Stomach (tissue), 19 donors: Measurements from ENCODE around the gene ZNG1A. TPM values are rescaled to one million over a fixed set of nuclear protein-coding genes. Genes with fewer than 3 reads are reported as not detected.
"Not testable (repeated sequence)": the region's sequence is repeated elsewhere in the genome, so short reads cannot be mapped to it uniquely, and the experiment has no call there.

Experiments
- DNase-seq, 2 donors: peaks; one replicate each; pipeline versions ENCODE4 v3.0.0 to v3.0.0-alpha.2; 2013 to 2019
- H3K27ac ChIP-seq, 5 donors: fragments of 200-600 bp in 4 of 5; sonication (generic) in 4 of 5; one replicate each; pipeline ENCODE4 v1.5.1; 2013 to 2019; ENCODE audit warnings: mild to moderate bottlenecking in 1 of 5, moderate library complexity in 1 of 5
- H3K27me3 ChIP-seq, 3 donors: fragments of 200-600 bp; sonication (generic); one replicate each; pipeline ENCODE4 v1.5.1; 2017 to 2019; ENCODE audit warnings: mixed run types in 1 of 3
- H3K36me3 ChIP-seq, 4 donors: fragments of 200-600 bp; sonication (generic); 1 replicate in 3 of 4; 2 replicates in 1 of 4; pipeline ENCODE4 v1.5.1; 2016 to 2019
- H3K4me1 ChIP-seq, 4 donors: fragments of 200-600 bp; sonication (generic); one replicate each; pipeline ENCODE4 v1.5.1; 2016 to 2019
- H3K4me3 ChIP-seq, 4 donors: fragments of 200-600 bp; sonication (generic) in 3 of 4; one replicate each; pipeline ENCODE4 v1.5.1; 2016 to 2019; ENCODE audit warnings: mild to moderate bottlenecking in 1 of 4
- H3K9me3 ChIP-seq, 4 donors: fragments of 200-600 bp; sonication (generic); one replicate each; pipeline ENCODE4 v1.5.1; 2016 to 2019
- EP300 ChIP-seq: sonication (generic); formaldehyde crosslinking; IDR thresholded peaks from one replicate; pipeline ENCODE4 v1.6.1; 2017; ENCODE audit warnings: antibody characterized with exemption
- POLR2A ChIP-seq, 4 donors: fragments of 450-650 bp; IDR thresholded peaks; one replicate each; pipeline ENCODE4 v1.6.1; 2016; ENCODE audit warnings: antibody characterized with exemption in 4 of 4, control low read depth in 2 of 4, mild to moderate bottlenecking in 1 of 4, moderate library complexity in 1 of 4
- POLR2AphosphoS5 ChIP-seq, 3 donors: sonication (generic); formaldehyde crosslinking; IDR thresholded peaks; one replicate each; pipeline ENCODE4 v1.6.1; 2016; ENCODE audit warnings: antibody characterized with exemption in 3 of 3
- WGBS, 5 donors: extraction: QIAGEN DNeasy Blood & Tissue Kit in 3 of 5; methylation state at CpG; one replicate each; pipeline versions ENCODE4 v1.1.5 to v1.1.7; 2013 to 2018; 5-methylcytosine and 5-hydroxymethylcytosine counted together
- intact Hi-C: fragments of 100-400 bp; cut with DNase I; formaldehyde crosslinking; loops from one replicate; pipeline ENCODE4 v1.15.1; 2023; ENCODE audit warnings: low total_unique reads
- long read RNA-seq, 10 donors: transcript quantifications; one replicate each; lab custom pipeline, GENCODE V29; 2026
- polyA plus RNA-seq, 3 donors: library from polyadenylated mRNA; stranded (reverse); fragments of 200-250 nt; gene quantifications; one replicate each; pipeline ENCODE4 v1.2.3, GENCODE V29; 2013
- total RNA-seq, 5 donors: library from RNA; depleted of rRNA; stranded (reverse); fragments of >200 nt; gene quantifications; one replicate each; pipeline versions ENCODE4 v1.1.0 to v1.2.3, GENCODE V29; 2014 to 2016
- TF ChIP-seq, protein P1 (sequence below), 7 experiments: fragments of 450-650 bp in 4 of 7; fragments of 200-600 bp in 3 of 7; sonication (generic) in 3 of 7; IDR thresholded peaks; one replicate each; pipeline ENCODE4 v1.5.1; 2016 to 2019; ENCODE audit warnings: antibody characterized with exemption in 7 of 7, control low read depth in 2 of 7, mild to moderate bottlenecking in 1 of 7
- donor health status: healthy with polysubstance abuse.
- donor health status: Bipolar disorder and iron deficiency.
- donor health status: healthy.

Gene ZNG1A
- total RNA-seq (10 to 100 TPM in 4 of 5 donors, 1 to 10 TPM in 1; 9.3 to 59.7 (median 28.1) TPM), polyA plus RNA-seq (10 to 100 TPM; 29.4 to 43.8 (median 34.7) TPM)
- long read RNA-seq, donor 1, partial matches to known transcripts: 5 of 14 reads
- long read RNA-seq, donor 1, other reads (novel, unspliced or antisense): 0 of 14 reads
- long read RNA-seq, donor 2, transcript CBWD1-202 (15 exons, 1,706 nt): major isoform, 10 of 14 reads
- long read RNA-seq, donor 2, partial matches to known transcripts: 0 of 14 reads
- long read RNA-seq, donor 2, other reads (novel, unspliced or antisense): 0 of 14 reads
- long read RNA-seq, donor 3, transcript CBWD1-202 (15 exons, 1,706 nt): major isoform, 5 of 17 reads
- long read RNA-seq, donor 3, partial matches to known transcripts: 9 of 17 reads
- long read RNA-seq, donor 3, other reads (novel, unspliced or antisense): 0 of 17 reads
- long read RNA-seq, donor 4, partial matches to known transcripts: 0 of 4 reads
- long read RNA-seq, donor 4, other reads (novel, unspliced or antisense): 0 of 4 reads
- long read RNA-seq, donor 5, partial matches to known transcripts: 5 of 14 reads
- long read RNA-seq, donor 5, other reads (novel, unspliced or antisense): 0 of 14 reads
- long read RNA-seq, donor 6, transcript CBWD1-201 (16 exons, 1,771 nt): minor isoform, 8 of 71 reads
- long read RNA-seq, donor 6, transcript CBWD1-206 (3 exons, 1,731 nt): minor isoform, 7 of 71 reads
- long read RNA-seq, donor 6, transcript CBWD1-202 (15 exons, 1,706 nt): major isoform, 25 of 71 reads
- long read RNA-seq, donor 6, partial matches to known transcripts: 26 of 71 reads
- long read RNA-seq, donor 6, other reads (novel, unspliced or antisense): 0 of 71 reads
- long read RNA-seq, donor 7, transcript CBWD1-206 (3 exons, 1,731 nt): minor isoform, 5 of 19 reads
- long read RNA-seq, donor 7, transcript CBWD1-202 (15 exons, 1,706 nt): major isoform, 6 of 19 reads
- long read RNA-seq, donor 7, partial matches to known transcripts: 6 of 19 reads
- long read RNA-seq, donor 7, other reads (novel, unspliced or antisense): 0 of 19 reads
- long read RNA-seq, donor 8, transcript CBWD1-202 (15 exons, 1,706 nt): major isoform, 10 of 23 reads
- long read RNA-seq, donor 8, partial matches to known transcripts: 9 of 23 reads
- long read RNA-seq, donor 8, other reads (novel, unspliced or antisense): 0 of 23 reads
- long read RNA-seq, donor 9, transcript CBWD1-206 (3 exons, 1,731 nt): minor isoform, 5 of 20 reads
- long read RNA-seq, donor 9, transcript CBWD1-202 (15 exons, 1,706 nt): major isoform, 6 of 20 reads
- long read RNA-seq, donor 9, partial matches to known transcripts: 5 of 20 reads
- long read RNA-seq, donor 9, other reads (novel, unspliced or antisense): 0 of 20 reads
- long read RNA-seq, donor 10, partial matches to known transcripts: 0 of 3 reads
- long read RNA-seq, donor 10, other reads (novel, unspliced or antisense): 0 of 3 reads

DNA sequence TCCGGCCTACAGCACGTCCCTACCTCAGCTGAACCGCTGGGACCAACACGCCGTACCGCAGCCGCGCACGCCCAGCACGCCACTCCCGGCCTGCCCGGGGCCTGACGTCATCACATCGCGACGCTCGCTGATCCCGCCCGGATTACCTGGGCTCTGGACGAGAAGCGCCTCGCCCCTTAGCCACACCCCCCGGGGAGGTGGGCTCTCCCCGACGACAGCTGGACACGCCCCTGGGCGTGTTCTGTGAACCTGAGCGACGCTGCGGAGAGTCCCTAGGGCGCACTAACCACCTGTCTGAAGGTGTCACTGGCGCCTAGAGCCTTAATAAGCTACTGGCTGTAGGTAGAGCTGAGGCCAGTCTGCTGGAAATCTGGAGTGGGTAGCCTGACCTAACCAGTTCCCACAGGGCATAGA, at the start of gene ZNG1A:
Gene ZNG1A (minus strand): TSS at position 87 of the 414 bp plus-strand sequence. CDS start 87 bp downstream, outside the sequence.
- peak in 1 of 2 donors; percentile 95 for DNase-seq

DNA sequence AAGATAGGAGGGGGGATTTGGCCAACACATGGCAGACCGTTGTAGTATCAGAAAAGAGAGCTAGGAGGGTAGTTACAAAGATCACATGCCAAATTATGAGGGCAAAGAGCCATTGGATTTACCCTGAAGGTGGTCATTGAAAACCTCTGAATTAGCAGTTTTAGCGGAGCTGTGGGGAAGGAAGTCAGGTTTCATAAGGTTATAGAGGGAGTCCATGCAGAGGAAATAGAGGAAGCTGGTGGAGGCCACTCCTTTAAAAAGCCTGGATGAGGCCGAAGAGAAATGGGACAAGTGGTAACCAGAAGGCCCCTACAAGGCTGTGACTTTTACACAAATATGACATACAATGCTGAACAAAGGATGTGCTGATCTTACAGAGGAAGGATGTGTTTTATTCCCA, 49.0 kb upstream of the ZNG1A start:
- intact Hi-C loops: no loop called here
- H3K27me3 ChIP-seq: no peaks in the 10 kb centered on the region
- no peak overlapping the region for H3K4me3 ChIP-seq
- DNase-seq: no peak
- peaks cover 0 to 5% (median 0%) of the 10 kb centered on the region in 4 donors for H3K9me3 ChIP-seq
- H3K4me1 ChIP-seq: peaks cover 0 to 24% (median 5%) of the 10 kb centered on the region in 4 donors
- H3K36me3 ChIP-seq: no peaks in the 10 kb centered on the region
- 65 to 85% (median 82%) methylated on average over 3 of the region's 3 CpGs for WGBS, 5 donors
- TF ChIP-seq EP300 (no peak), POLR2AphosphoS5 (IDR thresholded peaks at IDR 0.05) (no peak)
- H3K27ac ChIP-seq: no peak overlapping the region

More for the DNA sequence above, at the start of gene ZNG1A:
- intact Hi-C loops, H3K36me3 ChIP-seq, H3K27me3 ChIP-seq, H3K9me3 ChIP-seq, H3K4me1 ChIP-seq: not testable (repeated sequence)
- WGBS, 5 donors: 0 to 2% (median 0%) methylated on average over 1 to 15 of the region's 32 CpGs
- peak within 1 kb of the TSS in 4 of 5 donors; percentile 38 to 80 (median 71) for H3K27ac ChIP-seq
- H3K4me3 ChIP-seq: peak within 1 kb of the TSS; percentile 13 to 56 (median 35)

DNA sequence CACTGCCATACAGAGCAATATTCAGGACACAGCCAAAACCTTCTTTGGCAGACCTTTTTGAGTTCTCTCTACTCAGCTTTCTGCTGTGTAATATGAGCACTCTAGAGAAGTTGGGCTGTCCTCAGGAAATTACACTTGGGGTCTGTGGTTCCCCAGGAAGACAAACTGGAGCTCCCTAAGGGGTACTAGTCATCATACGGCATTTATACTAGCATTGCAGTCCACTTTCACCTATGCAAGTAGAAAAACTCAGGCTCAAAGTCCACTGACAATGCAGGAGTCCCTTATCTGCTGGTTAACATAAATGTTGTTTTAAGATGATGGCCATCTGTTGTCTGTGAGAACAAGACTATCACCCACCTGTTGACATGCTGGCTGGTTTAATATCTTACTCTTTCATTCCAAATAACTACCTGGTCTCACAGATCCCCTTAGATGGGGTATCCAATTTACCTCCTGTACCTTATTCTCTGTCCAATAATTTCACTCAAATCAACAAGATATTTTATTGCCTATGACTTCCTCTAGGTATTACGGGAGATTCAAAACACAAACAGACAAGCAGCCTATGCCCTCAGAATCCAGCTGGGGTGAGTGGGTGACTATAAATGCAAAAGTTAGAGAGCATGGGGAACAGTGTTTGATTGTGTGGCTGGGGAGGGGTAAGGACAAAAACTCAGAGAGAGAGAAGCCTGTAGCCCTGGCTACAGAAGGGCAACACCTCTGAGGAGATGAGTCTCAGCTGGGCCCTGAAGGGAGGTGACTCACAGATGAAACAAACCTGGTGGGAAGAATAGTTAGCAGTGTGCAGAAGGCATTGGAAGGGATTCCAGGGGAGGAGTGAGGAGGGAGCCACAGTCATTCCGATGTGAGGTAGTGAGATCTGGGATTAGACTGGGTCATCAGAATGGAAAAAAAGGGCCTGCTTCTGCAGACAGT, 46.0 kb upstream of the ZNG1A start:
- peaks cover 0 to 5% (median 0%) of the 10 kb centered on the region in 4 donors for H3K9me3 ChIP-seq
- no peaks in the 10 kb centered on the region for H3K27me3 ChIP-seq
- peak overlapping the region in 1 of 5 donors; percentile 8 for H3K27ac ChIP-seq
- 62 to 75% (median 66%) methylated on average over 3 of the region's 3 CpGs for WGBS, 5 donors
- DNase-seq: peak in 1 of 2 donors; percentile 29
- H3K36me3 ChIP-seq: no peaks in the 10 kb centered on the region
- H3K4me1 ChIP-seq: peaks cover 0 to 54% (median 5%) of the 10 kb centered on the region in 4 donors
- intact Hi-C loops: no loop called here
- no peak overlapping the region for H3K4me3 ChIP-seq
- TF ChIP-seq, protein P1, sequence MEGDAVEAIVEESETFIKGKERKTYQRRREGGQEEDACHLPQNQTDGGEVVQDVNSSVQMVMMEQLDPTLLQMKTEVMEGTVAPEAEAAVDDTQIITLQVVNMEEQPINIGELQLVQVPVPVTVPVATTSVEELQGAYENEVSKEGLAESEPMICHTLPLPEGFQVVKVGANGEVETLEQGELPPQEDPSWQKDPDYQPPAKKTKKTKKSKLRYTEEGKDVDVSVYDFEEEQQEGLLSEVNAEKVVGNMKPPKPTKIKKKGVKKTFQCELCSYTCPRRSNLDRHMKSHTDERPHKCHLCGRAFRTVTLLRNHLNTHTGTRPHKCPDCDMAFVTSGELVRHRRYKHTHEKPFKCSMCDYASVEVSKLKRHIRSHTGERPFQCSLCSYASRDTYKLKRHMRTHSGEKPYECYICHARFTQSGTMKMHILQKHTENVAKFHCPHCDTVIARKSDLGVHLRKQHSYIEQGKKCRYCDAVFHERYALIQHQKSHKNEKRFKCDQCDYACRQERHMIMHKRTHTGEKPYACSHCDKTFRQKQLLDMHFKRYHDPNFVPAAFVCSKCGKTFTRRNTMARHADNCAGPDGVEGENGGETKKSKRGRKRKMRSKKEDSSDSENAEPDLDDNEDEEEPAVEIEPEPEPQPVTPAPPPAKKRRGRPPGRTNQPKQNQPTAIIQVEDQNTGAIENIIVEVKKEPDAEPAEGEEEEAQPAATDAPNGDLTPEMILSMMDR (IDR thresholded peaks at IDR 0.05): no peak
- TF ChIP-seq POLR2A (IDR thresholded peaks at IDR 0.05) (no peak), POLR2AphosphoS5 (IDR thresholded peaks at IDR 0.05) (no peak), EP300 (no peak)

DNA sequence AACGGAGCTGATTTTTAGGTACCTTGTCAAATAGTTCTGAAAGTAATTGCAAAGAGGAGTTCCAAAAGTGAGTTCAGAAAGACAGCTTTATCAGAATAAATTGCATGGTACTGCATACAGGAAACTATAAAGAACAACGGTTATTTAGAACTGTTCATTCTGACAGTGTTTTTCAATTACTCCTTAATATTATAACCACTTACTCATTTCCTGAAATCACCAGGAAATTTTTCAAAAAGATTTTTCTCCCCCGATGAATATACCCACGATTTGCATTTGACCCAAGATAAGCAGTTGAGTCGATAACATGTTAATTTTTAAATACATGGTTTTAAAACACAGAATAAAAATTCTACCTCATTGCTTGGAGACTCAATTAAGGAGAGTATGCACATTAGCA, 45.2 kb upstream of the ZNG1A start:
- no peaks in the 10 kb centered on the region for H3K27me3 ChIP-seq
- no peak overlapping the region for H3K4me3 ChIP-seq
- H3K36me3 ChIP-seq: no peaks in the 10 kb centered on the region
- 26 to 55% (median 37%) methylated on average over 5 of the region's 5 CpGs for WGBS, 5 donors
- peaks cover 0 to 5% (median 0%) of the 10 kb centered on the region in 4 donors for H3K9me3 ChIP-seq
- H3K4me1 ChIP-seq: peaks cover 0 to 58% (median 5%) of the 10 kb centered on the region in 4 donors
- no peak for DNase-seq
- intact Hi-C loops: no loop called here
- peak overlapping the region in 1 of 5 donors; percentile 8 for H3K27ac ChIP-seq
- TF ChIP-seq POLR2A (IDR thresholded peaks at IDR 0.05) (no peak), EP300 (no peak), POLR2AphosphoS5 (IDR thresholded peaks at IDR 0.05) (no peak)
- TF ChIP-seq, protein P1 (IDR thresholded peaks at IDR 0.05): no peak
